Endodermal cell (in vitro differentiated cells): ENCODE data around the gene AOPEP. TPM values are rescaled to one million over a fixed set of nuclear protein-coding genes. Genes with fewer than 3 reads are reported as not detected.

Source experiments
- DNase-seq: peaks from one replicate; pipeline ENCODE4 v3.0.0-alpha.2; 2017
- H3K27ac ChIP-seq: 2 replicates; pipeline ENCODE4 v1.5.1; 2013; ENCODE audit warnings: mild to moderate bottlenecking, low read depth, low read length, moderate library complexity
- H3K27me3 ChIP-seq: 2 replicates; pipeline ENCODE4 v1.6.1; 2013; ENCODE audit warnings: mild to moderate bottlenecking, low read length, moderate library complexity; ENCODE audit not compliant: insufficient read depth, control insufficient read depth, poor library complexity, severe bottlenecking
- H3K36me3 ChIP-seq: 2 replicates; pipeline ENCODE4 v1.7.0; 2013; ENCODE audit warnings: mild to moderate bottlenecking, low read length, moderate library complexity; ENCODE audit not compliant: control insufficient read depth, insufficient read depth
- H3K4me1 ChIP-seq: one replicate; pipeline ENCODE4 v1.7.0; 2013; ENCODE audit warnings: low read length; ENCODE audit not compliant: control insufficient read depth, insufficient read depth
- H3K4me3 ChIP-seq: 2 replicates; pipeline ENCODE4 v1.5.1; 2013; ENCODE audit warnings: mild to moderate bottlenecking, low read length, moderate library complexity
- H3K9ac ChIP-seq: 2 replicates; pipeline ENCODE4 v1.6.1; 2013; ENCODE audit warnings: mild to moderate bottlenecking, low read length, moderate library complexity; ENCODE audit not compliant: poor library complexity, severe bottlenecking; ENCODE audit errors: extremely low read depth
- H3K9me3 ChIP-seq: 2 replicates; pipeline ENCODE4 v1.6.1; 2013; ENCODE audit warnings: mild to moderate bottlenecking, low read length, moderate library complexity; ENCODE audit not compliant: control insufficient read depth
- H3K27ac Mint-ChIP-seq: 2 replicates; pipeline ENCODE4 v1.8.0; 2020; ENCODE audit warnings: mixed read lengths
- H3K27me3 Mint-ChIP-seq: 2 replicates; pipeline ENCODE4 v1.8.0; 2021; ENCODE audit warnings: mild to moderate bottlenecking, mixed read lengths; ENCODE audit not compliant: insufficient read depth
- H3K36me3 Mint-ChIP-seq: 2 replicates; pipeline ENCODE4 v1.8.0; 2020; ENCODE audit warnings: low read depth, mixed read lengths
- H3K4me1 Mint-ChIP-seq: 2 replicates; pipeline ENCODE4 v1.8.0; 2020; ENCODE audit warnings: mixed read lengths
- H3K4me3 Mint-ChIP-seq: 2 replicates; pipeline ENCODE4 v1.8.0; 2020; ENCODE audit warnings: mild to moderate bottlenecking, moderate library complexity, mixed read lengths
- H3K9me3 Mint-ChIP-seq: 2 replicates; pipeline ENCODE4 v1.8.0; 2020; ENCODE audit warnings: mild to moderate bottlenecking, mixed read lengths
- CTCF ChIP-seq: fragments of 200-600 bp; sonication (generic); conservative IDR thresholded peaks from 2 replicates; pipeline ENCODE4 v1.5.0; 2021; ENCODE audit warnings: antibody characterized with exemption, mild to moderate bottlenecking
- WGBS, 2 experiments: methylation state at CpG; one replicate each; pipeline versions ENCODE4 v1.1.5 to v1.1.7; 2013; ENCODE audit warnings: missing lambda C conversion rate in 2 of 2, mixed read lengths in 1 of 2; ENCODE audit not compliant: insufficient coverage in 1 of 2, insufficient read length in 1 of 2; 5-methylcytosine and 5-hydroxymethylcytosine counted together
- total RNA-seq, 2 donors: library from RNA; stranded (reverse); fragmentation: NEBNext Ultra II Directional in 1 of 2; extraction: Animal tissue kit (Norgen Biotek cat#: 25700) in 1 of 2; gene quantifications; 2 replicates in 1 of 2; 3 replicates in 1 of 2; pipeline ENCODE4 v1.2.1, GENCODE V29; 2021

Gene AOPEP
- total RNA-seq, 2 donors from 2014 or later: 23.4 to 33.7 TPM

- Histone ChIP-seq H3K9me3 (no peaks in the 10 kb centered on the region), H3K4me3 (no peak overlapping the region), H3K4me1 (peaks cover under 1% of the 10 kb centered on the region), H3K36me3 (peaks cover 12% of the 10 kb centered on the region), H3K9ac (no peak overlapping the region), H3K27me3 (no peaks in the 10 kb centered on the region), H3K27ac (no peak overlapping the region)
- Mint-ChIP-seq H3K27me3 (no peaks in the 10 kb centered on the region), H3K4me1 (peaks cover 6% of the 10 kb centered on the region), H3K9me3 (no peaks in the 10 kb centered on the region), H3K4me3 (no peak overlapping the region), H3K36me3 (peaks cover 13% of the 10 kb centered on the region), H3K27ac (no peak overlapping the region)
- TF ChIP-seq CTCF: no peak
- no peak for DNase-seq
- 95 to 98% methylated on average over 7 of the region's 7 CpGs for WGBS, 2 experiments
Measured at GRCh38 chr9:95097279-95097678, 370.8 kb downstream of the AOPEP start.

DNA sequence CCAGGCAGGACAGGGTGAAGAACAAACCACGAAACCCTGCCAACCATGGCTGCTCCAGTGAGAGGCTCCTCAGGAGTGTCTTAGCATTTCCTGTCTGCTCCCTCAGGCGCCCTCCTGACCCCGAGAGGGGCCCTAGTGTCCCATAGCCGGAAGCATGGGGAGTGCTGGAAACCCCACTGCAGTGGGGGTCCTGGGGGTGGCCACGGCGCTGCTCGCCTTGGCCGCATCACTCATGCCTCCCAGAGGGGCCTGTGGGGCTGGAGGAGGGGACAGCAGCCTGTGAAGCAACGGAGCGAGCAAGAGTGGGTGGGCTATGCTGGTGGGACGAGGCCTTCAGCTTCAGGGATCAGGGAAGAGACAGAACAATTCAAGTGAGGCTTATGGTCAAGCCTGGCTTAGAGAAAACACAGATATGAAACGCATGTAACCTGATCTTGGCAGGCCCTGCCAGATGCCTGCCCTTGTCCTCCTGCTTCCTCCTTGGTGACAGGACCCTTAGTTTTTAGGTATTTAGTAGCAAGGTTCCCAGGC lies 372.0 kb downstream of the AOPEP start:
- Mint-ChIP-seq H3K4me1 (peaks cover 4% of the 10 kb centered on the region), H3K27ac (no peak overlapping the region), H3K9me3 (no peaks in the 10 kb centered on the region), H3K36me3 (peaks cover 16% of the 10 kb centered on the region), H3K4me3 (no peak overlapping the region), H3K27me3 (no peaks in the 10 kb centered on the region)
- no peak for TF ChIP-seq CTCF
- Histone ChIP-seq H3K27me3 (no peaks in the 10 kb centered on the region), H3K27ac (no peak overlapping the region), H3K9ac (no peak overlapping the region), H3K9me3 (no peaks in the 10 kb centered on the region), H3K4me3 (no peak overlapping the region), H3K36me3 (peaks cover 12% of the 10 kb centered on the region), H3K4me1 (no peaks in the 10 kb centered on the region)
- 85 to 91% methylated on average over 4 to 12 of the region's 12 CpGs for WGBS, 2 experiments
- DNase-seq: no peak

DNA sequence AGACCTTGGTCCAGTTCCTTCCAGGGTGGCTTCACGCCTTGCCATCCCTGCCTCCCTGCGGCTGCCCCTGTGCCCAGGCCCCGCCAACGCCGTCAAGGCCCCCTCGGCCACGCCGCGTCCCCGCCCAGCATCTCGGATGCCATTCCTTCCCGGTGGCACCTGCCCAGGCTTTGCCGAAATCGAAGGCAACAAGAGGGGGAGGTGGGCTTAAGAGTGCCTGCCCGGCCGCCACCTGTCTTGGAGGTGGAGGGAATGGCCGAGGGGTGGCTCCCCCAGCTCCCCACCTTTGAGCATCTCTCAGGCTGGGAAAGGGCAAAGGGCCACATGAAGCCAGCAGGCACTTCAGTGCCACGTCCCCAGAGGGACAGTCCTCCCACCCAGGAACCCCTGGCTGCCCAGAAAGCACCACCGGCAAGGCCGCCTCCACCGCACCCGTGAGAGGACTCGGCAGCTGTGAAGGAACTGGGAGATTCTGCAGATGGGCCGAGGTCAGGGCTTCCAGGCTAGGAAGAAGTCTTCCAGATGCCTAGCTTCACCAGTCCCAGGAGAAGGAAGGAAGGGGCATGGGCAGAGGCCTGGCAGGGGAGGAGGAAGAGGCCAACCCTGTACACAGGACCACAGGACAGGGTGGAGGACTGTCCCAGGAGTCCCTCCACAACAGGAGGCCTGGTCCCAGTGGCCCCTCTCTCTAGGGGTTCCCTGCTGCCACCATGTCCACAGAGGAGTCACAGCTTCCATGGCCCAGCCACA lies 373.0 kb downstream of the AOPEP start:
- H3K9me3 ChIP-seq: no peaks in the 10 kb centered on the region
- no peaks in the 10 kb centered on the region for H3K27me3 Mint-ChIP-seq
- H3K4me3 ChIP-seq: no peak overlapping the region
- H3K36me3 Mint-ChIP-seq: peaks cover 16% of the 10 kb centered on the region
- no peak for DNase-seq
- WGBS, 2 experiments: 94 to 100% methylated on average over 18 to 24 of the region's 24 CpGs
- no peak overlapping the region for H3K27ac Mint-ChIP-seq
- TF ChIP-seq CTCF: no peak
- no peak overlapping the region for H3K9ac ChIP-seq
- no peak overlapping the region for H3K27ac ChIP-seq
- no peaks in the 10 kb centered on the region for H3K27me3 ChIP-seq
- H3K36me3 ChIP-seq: peaks cover 12% of the 10 kb centered on the region
- H3K4me3 Mint-ChIP-seq: no peak overlapping the region
- no peaks in the 10 kb centered on the region for H3K4me1 ChIP-seq
- no peaks in the 10 kb centered on the region for H3K9me3 Mint-ChIP-seq
- peaks cover 4% of the 10 kb centered on the region for H3K4me1 Mint-ChIP-seq
